ENCODE measurements around the gene AGBL4.

AGBL4 gene

DNA sequence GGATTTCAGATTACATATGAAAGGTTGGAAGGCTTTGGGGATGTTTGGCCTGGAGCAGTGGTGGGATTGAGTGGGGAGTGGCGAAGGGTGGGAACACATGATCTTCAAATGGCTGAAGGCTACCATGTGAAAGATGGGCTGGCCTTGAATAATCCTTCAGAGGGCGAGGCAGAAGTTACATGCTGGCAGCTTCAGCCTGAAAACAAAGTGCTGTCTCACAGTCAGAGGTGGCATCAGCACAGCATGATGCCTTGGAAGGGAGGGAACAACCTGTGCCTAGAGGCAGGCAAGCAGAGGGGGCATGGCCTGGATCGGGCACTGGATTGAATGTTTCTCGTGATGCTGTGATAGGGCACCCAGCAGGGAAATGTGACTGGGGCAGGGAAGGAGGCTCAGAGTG, 1377.9 kb downstream of the AGBL4 start:
- TF ChIP-seq, protein P1, sequence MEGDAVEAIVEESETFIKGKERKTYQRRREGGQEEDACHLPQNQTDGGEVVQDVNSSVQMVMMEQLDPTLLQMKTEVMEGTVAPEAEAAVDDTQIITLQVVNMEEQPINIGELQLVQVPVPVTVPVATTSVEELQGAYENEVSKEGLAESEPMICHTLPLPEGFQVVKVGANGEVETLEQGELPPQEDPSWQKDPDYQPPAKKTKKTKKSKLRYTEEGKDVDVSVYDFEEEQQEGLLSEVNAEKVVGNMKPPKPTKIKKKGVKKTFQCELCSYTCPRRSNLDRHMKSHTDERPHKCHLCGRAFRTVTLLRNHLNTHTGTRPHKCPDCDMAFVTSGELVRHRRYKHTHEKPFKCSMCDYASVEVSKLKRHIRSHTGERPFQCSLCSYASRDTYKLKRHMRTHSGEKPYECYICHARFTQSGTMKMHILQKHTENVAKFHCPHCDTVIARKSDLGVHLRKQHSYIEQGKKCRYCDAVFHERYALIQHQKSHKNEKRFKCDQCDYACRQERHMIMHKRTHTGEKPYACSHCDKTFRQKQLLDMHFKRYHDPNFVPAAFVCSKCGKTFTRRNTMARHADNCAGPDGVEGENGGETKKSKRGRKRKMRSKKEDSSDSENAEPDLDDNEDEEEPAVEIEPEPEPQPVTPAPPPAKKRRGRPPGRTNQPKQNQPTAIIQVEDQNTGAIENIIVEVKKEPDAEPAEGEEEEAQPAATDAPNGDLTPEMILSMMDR (IDR thresholded peaks at IDR 0.05; ENCODE audit: extremely low read depth, missing control alignments) = no peak
- no peak for DNase-seq (ENCODE audit: low spot score)

DNA sequence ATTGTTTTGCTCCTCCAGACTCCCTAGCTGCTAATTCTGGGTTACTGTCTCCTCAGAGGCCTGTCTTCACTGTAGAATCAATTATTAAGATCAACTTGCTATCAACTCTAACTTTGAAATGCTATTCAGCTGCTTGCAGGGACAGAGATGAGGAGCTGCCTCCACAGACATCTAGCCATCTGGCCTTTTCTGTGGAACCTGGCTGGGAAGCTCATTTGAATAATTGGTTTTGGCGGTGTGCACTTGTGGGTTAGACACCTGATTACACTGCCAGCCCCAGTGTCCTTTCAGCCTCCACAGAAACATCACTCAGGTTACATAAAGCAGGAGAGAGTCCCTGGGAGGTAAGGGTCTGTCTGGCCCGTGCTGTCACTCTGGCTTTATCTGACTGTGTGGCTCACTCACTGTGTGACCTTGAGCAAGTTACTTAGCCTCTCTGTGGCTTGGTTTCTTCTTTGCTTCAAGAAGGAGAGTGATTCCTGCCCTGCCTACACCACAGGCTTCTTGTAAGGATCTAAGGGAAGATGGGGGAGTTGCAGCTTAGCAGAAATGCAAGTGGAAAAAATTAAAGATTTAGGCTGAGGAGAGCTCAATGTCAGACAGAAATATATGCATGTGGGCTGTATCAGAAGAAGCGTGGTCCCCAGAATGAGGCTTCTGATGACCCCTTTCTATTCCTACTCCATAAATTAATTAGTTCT, 1378.7 kb downstream of the AGBL4 start:
- no peak for DNase-seq (ENCODE audit: low spot score)
- TF ChIP-seq, protein P1 (IDR thresholded peaks at IDR 0.05; ENCODE audit: extremely low read depth, missing control alignments) = no peak

DNA sequence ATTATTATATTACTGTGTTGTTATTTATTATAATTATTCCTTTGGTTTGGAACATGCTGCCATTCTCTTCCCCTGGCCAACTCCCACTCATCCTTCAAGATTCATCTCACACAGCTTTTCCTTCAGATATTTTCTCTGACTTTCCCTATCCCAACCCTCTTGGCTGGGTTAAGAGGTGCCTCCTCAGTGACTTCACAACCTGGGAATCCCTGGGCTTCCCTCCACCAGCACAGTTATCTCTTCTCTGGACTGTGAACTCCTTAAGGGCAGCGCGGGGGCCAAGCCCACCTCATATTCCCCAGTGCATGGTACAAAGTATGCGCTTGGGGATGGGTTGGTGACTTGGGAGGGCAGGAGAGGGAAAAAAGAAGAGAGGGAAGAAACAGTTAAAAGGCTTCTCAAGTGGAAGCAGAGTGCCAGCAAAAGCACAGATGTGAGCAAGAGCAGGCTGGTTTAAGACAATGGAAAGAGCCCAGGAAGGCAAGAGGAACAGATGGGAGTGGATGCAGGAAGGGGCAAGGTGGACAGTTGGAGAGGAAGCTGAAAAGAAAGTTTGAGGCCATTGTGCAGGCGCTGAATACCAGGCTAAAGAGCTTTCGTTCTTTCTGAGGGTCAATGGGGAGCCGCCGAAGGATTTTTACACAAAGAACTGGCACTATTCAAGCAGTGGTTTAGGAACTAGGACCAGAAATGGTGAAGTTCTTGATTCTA, 1379.4 kb downstream of the AGBL4 start:
- TF ChIP-seq, protein P1 (IDR thresholded peaks at IDR 0.05; ENCODE audit: extremely low read depth, missing control alignments) = no peak
- DNase-seq (ENCODE audit: low spot score) = no peak

DNA sequence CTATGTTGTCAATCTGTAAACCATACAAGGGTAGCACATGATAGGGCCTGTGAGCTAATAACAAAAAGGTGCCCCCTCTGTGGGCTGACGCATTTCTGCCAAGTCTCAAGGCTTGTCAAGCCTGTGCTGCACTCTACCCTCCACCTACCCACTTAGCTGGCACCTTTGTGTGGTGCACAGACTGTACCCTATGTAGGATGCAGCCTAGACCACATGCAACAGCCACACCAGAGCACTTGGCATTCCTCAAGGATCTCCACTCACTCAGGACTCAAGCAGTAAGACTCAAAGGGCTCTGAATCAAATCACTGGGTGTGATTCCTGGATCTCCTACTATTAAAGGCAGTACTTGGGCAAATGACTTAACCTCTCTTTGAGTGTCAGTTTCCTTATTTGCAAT, 1380.6 kb downstream of the AGBL4 start:
- TF ChIP-seq, protein P1 (IDR thresholded peaks at IDR 0.05; ENCODE audit: extremely low read depth, missing control alignments) = no peak

DNA sequence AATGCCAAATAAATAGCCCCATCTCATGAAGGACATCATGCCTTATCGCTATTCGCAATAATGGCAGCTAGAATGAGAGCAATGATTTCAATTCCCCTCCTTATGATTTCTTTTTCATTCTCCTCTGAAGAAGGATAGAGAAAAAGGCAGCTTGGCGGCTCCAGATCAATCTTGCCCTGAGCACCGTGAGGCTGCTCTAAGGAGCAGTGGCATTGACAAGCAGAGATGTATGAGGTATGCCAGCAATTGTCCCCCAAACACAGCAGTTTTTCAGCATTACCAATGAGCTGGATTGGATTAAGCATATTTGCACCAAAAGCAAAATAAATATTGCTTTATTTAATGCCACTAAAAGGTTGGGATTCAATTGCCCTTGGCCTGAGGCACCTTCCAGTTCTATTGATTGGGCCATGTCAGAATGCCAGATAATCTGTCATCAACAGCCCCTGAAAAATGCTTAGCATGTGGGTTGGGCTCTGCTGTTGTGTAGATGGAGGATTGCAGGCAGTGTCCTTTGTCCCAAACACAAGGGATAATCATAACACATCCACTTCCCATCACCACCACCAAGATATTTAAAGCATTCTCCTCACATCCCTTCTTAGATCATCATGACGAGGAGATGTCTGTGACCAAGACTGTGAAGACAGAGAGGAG, 1382.8 kb downstream of the AGBL4 start:
- TF ChIP-seq, protein P1 (IDR thresholded peaks at IDR 0.05; ENCODE audit: extremely low read depth, missing control alignments) = no peak
- DNase-seq (ENCODE audit: low spot score) = no peak

More for the DNA sequence above, 1380.6 kb downstream of the AGBL4 start:
- no peak for DNase-seq (ENCODE audit: low spot score)

DNA sequence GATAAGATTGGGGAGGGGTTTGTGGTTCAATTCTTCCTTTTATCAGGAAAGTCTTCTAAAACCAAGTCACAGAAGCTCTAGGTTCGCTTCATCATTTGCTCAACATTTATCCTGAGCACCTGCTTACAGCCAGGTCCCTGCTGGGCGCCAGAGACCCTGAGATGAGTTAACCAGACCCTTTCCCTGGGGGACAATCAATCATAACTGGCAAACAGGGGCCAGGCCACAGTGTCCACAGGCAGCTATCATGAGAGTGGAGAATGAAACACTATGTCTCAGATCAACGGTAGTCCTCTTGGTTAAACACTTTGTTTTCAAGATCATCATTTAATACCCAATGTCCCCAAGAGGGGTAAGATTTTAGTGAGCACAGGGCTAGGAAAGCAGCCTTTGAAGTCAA, 1393.9 kb downstream of the AGBL4 start:
- DNase-seq (ENCODE audit: low spot score) = no peak
- TF ChIP-seq, protein P1 (IDR thresholded peaks at IDR 0.05; ENCODE audit: extremely low read depth, missing control alignments) = no peak

DNA sequence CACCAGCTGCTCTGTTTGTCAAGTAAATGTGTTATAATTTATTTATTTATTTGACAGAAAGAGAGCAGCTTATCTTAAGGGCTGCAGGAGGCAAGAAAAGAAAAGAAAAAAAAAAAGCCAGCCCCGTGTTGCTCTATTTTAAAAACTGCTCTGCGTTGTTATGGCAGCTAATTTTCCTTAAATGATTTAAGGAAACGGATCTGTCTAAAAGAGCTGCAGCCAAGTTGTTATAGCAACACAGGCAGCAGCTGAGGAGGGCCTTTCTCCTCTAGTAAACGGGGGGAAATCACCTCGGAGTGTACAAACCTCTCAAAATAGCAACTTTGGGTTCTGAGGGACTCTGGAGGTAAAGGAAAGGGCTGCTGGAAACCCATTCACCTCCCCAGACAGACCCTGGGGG, 1396.3 kb downstream of the AGBL4 start:
- DNase-seq (ENCODE audit: low spot score) = no peak
- TF ChIP-seq, protein P1 (IDR thresholded peaks at IDR 0.05; ENCODE audit: extremely low read depth, missing control alignments) = no peak

Data from GM20000 (cell line).